IMR-90 (cell line): ENCODE measurements around the gene FAM174C. TPM values are rescaled to one million over a fixed set of nuclear protein-coding genes. Genes with fewer than 3 reads are reported as not detected.

Experiments used
- ATAC-seq: fragments of 200-7000 bp; cut with Tn5 transposase; 2 replicates; pipeline ENCODE4 v1.9.1; 2020; ENCODE audit warnings: low read depth, mild to moderate bottlenecking, moderate library complexity
- BruUV-seq: library from RNA; stranded (reverse); fragments of 400-500 nt; replicated peaks from 2 replicates; lab custom pipeline; 2021; lab: Mats Ljungman, UMichigan
- CTCF ChIA-PET: fragments of 300-600 bp; formaldehyde crosslinking; extraction: SDS; loops from one replicate; lab custom pipeline; 2021; ENCODE audit warnings: antibody characterized with exemption; lab: Yijun Ruan, JAX
- POLR2A ChIA-PET: fragments of 300-600 bp; sonication (Branson Sonifier 250); formaldehyde crosslinking; loops from one replicate; lab custom pipeline; 2022; ENCODE audit warnings: antibody characterized with exemption; ENCODE audit not compliant: unreplicated experiment; lab: Charles Lee
- DNase-seq: peaks from one replicate; pipeline ENCODE4 v3.0.0; 2013
- H2AFZ ChIP-seq: replicated peaks from 2 replicates; pipeline ENCODE3; 2013; ENCODE audit warnings: low read length, mild to moderate bottlenecking; ENCODE audit not compliant: poor library complexity
- H2AK5ac ChIP-seq: 2 replicates; pipeline ENCODE4 v1.6.1; 2013; ENCODE audit warnings: low read depth, low read length, inconsistent platforms
- H2AK9ac ChIP-seq: replicated peaks from 2 replicates; pipeline ENCODE3; 2013; ENCODE audit warnings: mild to moderate bottlenecking, low read depth, low read length, moderate library complexity; ENCODE audit not compliant: poor library complexity
- H2BK120ac ChIP-seq: 2 replicates; pipeline ENCODE4 v1.6.1; 2013; ENCODE audit warnings: low read depth, low read length, inconsistent platforms
- H2BK15ac ChIP-seq: 3 replicates; pipeline ENCODE4 v1.6.1; 2013; ENCODE audit warnings: low read depth, low read length, inconsistent platforms
- H2BK20ac ChIP-seq: 2 replicates; pipeline ENCODE4 v1.6.1; 2013; ENCODE audit warnings: low read depth, mild to moderate bottlenecking, inconsistent platforms, low read length, moderate library complexity
- H2BK5ac ChIP-seq: 2 replicates; pipeline ENCODE4 v1.6.1; 2013; ENCODE audit warnings: mild to moderate bottlenecking, low read depth, low read length, inconsistent platforms; ENCODE audit not compliant: poor library complexity, severe bottlenecking
- H3K14ac ChIP-seq: replicated peaks from 2 replicates; pipeline ENCODE4 v1.6.1; 2013; ENCODE audit warnings: low read depth, low read length, inconsistent platforms
- H3K18ac ChIP-seq: 2 replicates; pipeline ENCODE4 v1.6.1; 2013; ENCODE audit warnings: low read depth, low read length, control low read depth
- H3K23ac ChIP-seq: 2 replicates; pipeline ENCODE4 v1.6.1; 2013; ENCODE audit warnings: low read depth, low read length, inconsistent platforms
- H3K27ac ChIP-seq: 2 replicates; pipeline ENCODE4 v1.5.1; 2013; ENCODE audit warnings: mild to moderate bottlenecking, control low read depth, low read length; ENCODE audit not compliant: insufficient read depth
- H3K27me3 ChIP-seq: 2 replicates; pipeline ENCODE4 v1.6.1; 2013; ENCODE audit warnings: low read length; ENCODE audit not compliant: control insufficient read depth, insufficient read depth
- H3K36me3 ChIP-seq: 2 replicates; pipeline ENCODE4 v1.6.1; 2013; ENCODE audit warnings: low read length, mixed read lengths; ENCODE audit not compliant: control insufficient read depth, insufficient read depth
- H3K4ac ChIP-seq: 2 replicates; pipeline ENCODE4 v1.6.1; 2013; ENCODE audit warnings: low read depth, low read length, inconsistent platforms
- H3K4me1 ChIP-seq: 2 replicates; pipeline ENCODE4 v1.6.1; 2013; ENCODE audit warnings: low read length, mixed read lengths; ENCODE audit not compliant: control insufficient read depth, insufficient read depth
- H3K4me2 ChIP-seq: 2 replicates; pipeline ENCODE4 v1.6.1; 2013; ENCODE audit warnings: low read depth, mild to moderate bottlenecking, control low read depth, low read length, moderate library complexity
- H3K4me3 ChIP-seq: 2 replicates; pipeline ENCODE4 v1.5.1; 2013; ENCODE audit warnings: low read depth, mild to moderate bottlenecking, control low read depth, low read length, moderate library complexity; ENCODE audit not compliant: insufficient read depth
- H3K56ac ChIP-seq: 2 replicates; pipeline ENCODE4 v1.6.1; 2013; ENCODE audit warnings: low read length, inconsistent platforms; ENCODE audit not compliant: insufficient read depth; ENCODE audit errors: extremely low read depth
- H3K79me1 ChIP-seq, 2 experiments: 2 replicates each; pipeline ENCODE4 v1.6.1; 2013; ENCODE audit warnings: low read length in 2 of 2, inconsistent platforms in 1 of 2, low read depth in 1 of 2
- H3K9ac ChIP-seq: 2 replicates; pipeline ENCODE4 v1.6.1; 2013; ENCODE audit warnings: low read depth, low read length, control low read depth
- H3K9me1 ChIP-seq: 2 replicates; pipeline ENCODE4 v1.6.1; 2013; ENCODE audit warnings: low read length, inconsistent platforms; ENCODE audit not compliant: insufficient read depth
- H3K9me3 ChIP-seq: 2 replicates; pipeline ENCODE4 v1.6.1; 2013; ENCODE audit warnings: low read length; ENCODE audit not compliant: control insufficient read depth, insufficient read depth
- H4K20me1 ChIP-seq: 2 replicates; pipeline ENCODE4 v1.6.1; 2013; ENCODE audit warnings: low read length, inconsistent platforms; ENCODE audit not compliant: insufficient read depth
- H4K5ac ChIP-seq: 2 replicates; pipeline ENCODE4 v1.6.1; 2013; ENCODE audit warnings: mild to moderate bottlenecking, low read depth, low read length, control low read depth
- H4K8ac ChIP-seq, 2 experiments: 2 replicates each; pipeline ENCODE4 v1.6.1; 2013; ENCODE audit warnings: low read depth in 2 of 2, low read length in 2 of 2, control low read depth in 1 of 2, inconsistent platforms in 1 of 2
- H4K91ac ChIP-seq: 2 replicates; pipeline ENCODE4 v1.6.1; 2013; ENCODE audit warnings: low read depth, low read length, inconsistent platforms; ENCODE audit not compliant: insufficient read depth
- MAFK ChIP-seq: IDR thresholded peaks from 2 replicates; pipeline ENCODE4 v1.6.1; 2012; ENCODE audit warnings: low read depth, low read length, improper control_type of control experiment
- USF2 ChIP-seq: fragments of 150-350 bp; IDR thresholded peaks from 2 replicates; pipeline ENCODE4 v1.6.1; 2017; ENCODE audit warnings: mild to moderate bottlenecking, antibody characterized with exemption, low read length, low read depth
- WGBS, 2 experiments: methylation state at CpG; one replicate each; pipeline versions ENCODE4 v1.1.5 to v1.1.7; 2013; ENCODE audit warnings: missing lambda C conversion rate in 2 of 2; ENCODE audit not compliant: insufficient read length in 1 of 2; ENCODE audit errors: extremely low coverage in 2 of 2; 5-methylcytosine and 5-hydroxymethylcytosine counted together
- dilution Hi-C: fragments of 300-500 bp; cut with HindIII; formaldehyde crosslinking; loops from one replicate; pipeline ENCODE4 v1.14.3; 2018; ENCODE audit warnings: low sequenced_read_pairs; ENCODE audit not compliant: unreplicated experiment
- in situ Hi-C: fragments of 300-500 bp; cut with MboI; formaldehyde crosslinking; loops from 3 replicates; pipeline ENCODE4 v1.14.3; 2019; ENCODE audit warnings: low sequenced_read_pairs, inconsistent platforms, mixed read lengths
- intact Hi-C: fragments of 100-400 bp; cut with micrococcal nuclease; formaldehyde crosslinking; loops from 2 replicates; pipeline ENCODE4 v1.10.0; 2022
- polyA plus RNA-seq, 3 experiments: library from polyadenylated mRNA; depleted of rRNA; stranded (reverse); fragments of >200 nt; gene quantifications; 2 replicates each; pipeline ENCODE4 v1.2.3, GENCODE V29; 2012; ENCODE audit warnings: low replicate concordance in 1 of 3
- total RNA-seq: library from RNA; depleted of rRNA; stranded (reverse); fragments of >200 nt; gene quantifications from 2 replicates; pipeline ENCODE4 v1.2.3, GENCODE V29; 2012

FAM174C gene
- total and polyA plus RNA-seq, 2 of the 4 experiments (the other 2 are of a cell fraction), result 7.5 to 61.8 TPM

- dilution Hi-C loops, result no loop called here
- Histone ChIP-seq H3K9me3 (no peaks in the 10 kb centered on the region), H3K18ac (peak overlapping the region; percentile 65; the same call in 1 of the 2 replicates), H2BK20ac (0 out of 2 replicates have a peak overlapping the region, but pooled peaks have one; percentile 20), H3K23ac (peak overlapping the region; percentile 66), H3K14ac (peak overlapping the region; percentile 85; the same call in 1 of the 2 replicates), H3K4me3 (no peak overlapping the region; the same call in 1 of the 2 replicates), H3K4me1 (peaks cover 35% of the 10 kb centered on the region), H2BK5ac (peak overlapping the region; percentile 99), H2BK15ac (0 out of 3 replicates have a peak overlapping the region, but pooled peaks have one; percentile 11), H3K4ac (peak overlapping the region; percentile 84), H4K8ac (peak overlapping the region; percentile 63 to 79; a peak in 3 of 4 replicates), H4K5ac (peak overlapping the region; percentile 27), H3K9me1 (no peaks in the 10 kb centered on the region), H3K27ac (peak overlapping the region; percentile 99), H4K20me1 (peaks cover 91% of the 10 kb centered on the region), H3K27me3 (no peaks in the 10 kb centered on the region), H2AFZ (peak overlapping the region; percentile 36), H3K79me1 (peaks cover 0 to 40% of the 10 kb centered on the region in 2 experiments; a peak in 2 of 4 replicates), H2AK9ac (peak overlapping the region; percentile 99), H2AK5ac (peak overlapping the region; percentile 94), H2BK120ac (peak overlapping the region; percentile 81), H4K91ac (peak overlapping the region; percentile 82), H3K4me2 (peak overlapping the region; percentile 52; the same call in 1 of the 2 replicates), H3K36me3 (peaks cover 70% of the 10 kb centered on the region), H3K9ac (peak overlapping the region; percentile 38; the same call in 1 of the 2 replicates), H3K56ac (peak overlapping the region; percentile 39; the same call in 1 of the 2 replicates)
- no TSS peak for BruUV-seq
- intact Hi-C loops, result no loop called here
- 84% methylated on average over 25 of the region's 37 CpGs; no CpG with 5 or more reads in 1 of the 2 experiments for WGBS, 2 experiments
- DNase-seq (no peak), ATAC-seq (no peak)
- TF ChIP-seq USF2 (0 out of 2 replicates have a peak, but pooled peaks have one; percentile 6), MAFK (no peak)
- ChIA-PET POLR2A (interaction anchor here (1.5 to 1.6 kb wide), 2 partner anchors 12 to 15 kb away, joined by 16 to 28 read pairs; partner anchors contain the start of gene CIRBP), CTCF (interaction anchor here (1.6 kb wide), 1 partner anchor 13 kb away, joined by 11 read pairs; no protein-coding TSS in a partner anchor)
- in situ Hi-C loops, result no loop called here
These were observed 21.2 kb upstream of the FAM174C start for GRCh38 chr19:1254081-1254527.
